NCI-H748 (cell line): ENCODE data around the gene TCF7L1.
A peak's percentile ranks its signal among the peaks of the same experiment; 100 is the strongest.
"Not testable (repeated sequence)": the region's sequence is repeated elsewhere in the genome, so short reads cannot be mapped to it uniquely, and the experiment has no call there.

ENCODE experiments used
- DNase-seq: peaks from one replicate; lab custom pipeline; 2025; ENCODE audit not compliant: unreplicated experiment; lab: John Stamatoyannopoulos, UW

Gene TCF7L1

GRCh38 chr2:85181134-85181631 lies 48.0 kb downstream of the TCF7L1 start:
- peak; percentile 35 for DNase-seq

GRCh38 chr2:85181844-85182456 lies 48.8 kb downstream of the TCF7L1 start:
- DNase-seq, result no peak

GRCh38 chr2:85183076-85183475 lies 49.9 kb downstream of the TCF7L1 start:
- no peak for DNase-seq

GRCh38 chr2:85183479-85183878 lies 50.3 kb downstream of the TCF7L1 start:
- DNase-seq, result no peak

GRCh38 chr2:85184231-85184630 lies 51.0 kb downstream of the TCF7L1 start:
- no peak for DNase-seq

GRCh38 chr2:85184990-85185389 lies 51.8 kb downstream of the TCF7L1 start:
- no peak for DNase-seq

- DNase-seq, result no peak
These were observed 52.3 kb downstream of the TCF7L1 start for GRCh38 chr2:85185431-85185940.

GRCh38 chr2:85187069-85187468 lies 53.9 kb downstream of the TCF7L1 start:
- no peak for DNase-seq

- no peak for DNase-seq
These were observed 55.7 kb downstream of the TCF7L1 start for GRCh38 chr2:85188852-85189251.

GRCh38 chr2:85189606-85190270 lies 56.5 kb downstream of the TCF7L1 start:
- DNase-seq, result no peak

GRCh38 chr2:85191157-85191556 lies 58.0 kb downstream of the TCF7L1 start:
- DNase-seq, result no peak

GRCh38 chr2:85194780-85195480 lies 61.7 kb downstream of the TCF7L1 start:
- DNase-seq, result peak; percentile 37

- no peak for DNase-seq
These were observed 62.8 kb downstream of the TCF7L1 start for GRCh38 chr2:85195956-85196355.

GRCh38 chr2:85199698-85200097 lies 66.5 kb downstream of the TCF7L1 start:
- no peak for DNase-seq

- DNase-seq, result no peak
These were observed 76.7 kb downstream of the TCF7L1 start for GRCh38 chr2:85209887-85210286.

GRCh38 chr2:85210511-85210910 lies 77.3 kb downstream of the TCF7L1 start:
- DNase-seq, result no peak

- DNase-seq, result not testable (repeated sequence)
These were observed 78.4 kb downstream of the TCF7L1 start for GRCh38 chr2:85211606-85212005.

- DNase-seq, result no peak
These were observed 79.6 kb downstream of the TCF7L1 start for GRCh38 chr2:85212841-85213240.

GRCh38 chr2:85213404-85213803 lies 80.2 kb downstream of the TCF7L1 start:
- DNase-seq, result no peak

GRCh38 chr2:85213901-85214512 lies 80.8 kb downstream of the TCF7L1 start:
- DNase-seq, result no peak

- peak; percentile 51 for DNase-seq
These were observed 81.9 kb downstream of the TCF7L1 start for GRCh38 chr2:85215081-85215447.
